Stomach smooth muscle (tissue), 2 donors: ENCODE results near the gene WNT6.
"Not testable (repeated sequence)": the region's sequence is repeated elsewhere in the genome, so short reads cannot be mapped to it uniquely, and the experiment has no call there.

Experiments
- H3K27ac ChIP-seq: one replicate; pipeline ENCODE4 v1.7.0; 2013; ENCODE audit warnings: mild to moderate bottlenecking, low read length, inconsistent platforms
- H3K27me3 ChIP-seq, 2 donors: one replicate each; pipeline ENCODE4 v1.7.0; 2013; ENCODE audit warnings: low read length in 2 of 2; ENCODE audit not compliant: insufficient read depth in 2 of 2, control insufficient read depth in 1 of 2
- H3K36me3 ChIP-seq, 2 donors: one replicate each; pipeline ENCODE4 v1.7.0; 2013; ENCODE audit warnings: low read length in 2 of 2; ENCODE audit not compliant: control insufficient read depth in 2 of 2, insufficient read depth in 2 of 2
- H3K4me1 ChIP-seq: one replicate; pipeline ENCODE4 v1.7.0; 2013; ENCODE audit warnings: low read length; ENCODE audit not compliant: control insufficient read depth, insufficient read depth
- H3K4me3 ChIP-seq, 2 donors: one replicate each; pipeline ENCODE4 v1.7.0; 2013; ENCODE audit warnings: low read length in 2 of 2
- H3K9ac ChIP-seq, 2 donors: one replicate each; pipeline ENCODE4 v1.7.0; 2013; ENCODE audit warnings: low read length in 2 of 2, mild to moderate bottlenecking in 1 of 2
- H3K9me3 ChIP-seq, 2 donors: one replicate each; pipeline ENCODE4 v1.7.0; 2013; ENCODE audit warnings: low read length in 2 of 2; ENCODE audit not compliant: control insufficient read depth in 2 of 2
- donor health status: healthy.
- donor health status: Pancreatic carcinoma.

The WNT6 gene

DNA sequence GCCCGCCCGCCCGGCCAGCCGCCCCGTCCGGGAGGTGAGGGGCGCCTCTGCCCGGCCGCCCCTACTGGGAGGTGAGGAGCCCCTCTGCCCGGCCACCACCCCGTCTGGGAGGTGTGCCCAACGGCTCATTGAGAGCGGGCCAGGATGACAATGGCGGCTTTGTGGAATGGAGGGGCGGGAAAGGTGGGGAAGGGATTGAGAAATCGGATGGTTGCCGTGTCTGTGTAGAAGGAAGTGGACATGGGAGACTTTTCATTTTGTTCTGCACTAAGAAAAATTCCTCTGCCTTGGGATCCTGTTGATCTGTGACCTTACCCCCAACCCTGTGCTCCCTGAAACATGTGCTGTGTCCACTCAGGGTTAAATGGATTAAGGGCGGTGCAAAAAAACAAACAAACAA lies 12.6 kb upstream of the WNT6 start:
- peaks cover 19 to 20% of the 10 kb centered on the region in 2 donors for H3K27me3 ChIP-seq
- not testable (repeated sequence) for H3K9ac ChIP-seq, H3K36me3 ChIP-seq, H3K4me3 ChIP-seq, H3K4me1 ChIP-seq, H3K27ac ChIP-seq, H3K9me3 ChIP-seq

DNA sequence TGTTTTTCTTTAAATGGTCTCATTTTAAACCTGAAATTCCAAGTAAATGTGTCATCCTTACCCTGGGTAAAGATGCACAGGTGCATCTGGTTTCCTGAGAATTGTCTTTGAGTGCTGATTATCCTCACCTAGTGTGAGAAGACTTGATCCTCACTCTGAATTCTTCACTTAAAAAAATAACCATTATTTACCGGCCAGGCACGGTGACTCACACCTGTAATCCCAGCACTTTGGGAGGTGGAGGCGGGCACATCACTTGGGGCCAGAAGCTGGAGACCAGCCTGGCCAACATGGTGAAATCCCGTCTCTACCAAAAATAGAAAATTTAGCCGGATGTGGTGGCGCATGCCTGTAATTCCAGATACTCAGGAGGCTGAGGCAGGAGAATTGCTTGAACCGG lies 9.9 kb upstream of the WNT6 start:
- Histone ChIP-seq H3K4me3 (no peak overlapping the region), H3K4me1 (peaks cover 3% of the 10 kb centered on the region), H3K9ac (no peak overlapping the region), H3K27ac (no peak overlapping the region), H3K36me3 (no peaks in the 10 kb centered on the region), H3K27me3 (peaks cover 37 to 43% of the 10 kb centered on the region in 2 donors), H3K9me3 (no peaks in the 10 kb centered on the region)

DNA sequence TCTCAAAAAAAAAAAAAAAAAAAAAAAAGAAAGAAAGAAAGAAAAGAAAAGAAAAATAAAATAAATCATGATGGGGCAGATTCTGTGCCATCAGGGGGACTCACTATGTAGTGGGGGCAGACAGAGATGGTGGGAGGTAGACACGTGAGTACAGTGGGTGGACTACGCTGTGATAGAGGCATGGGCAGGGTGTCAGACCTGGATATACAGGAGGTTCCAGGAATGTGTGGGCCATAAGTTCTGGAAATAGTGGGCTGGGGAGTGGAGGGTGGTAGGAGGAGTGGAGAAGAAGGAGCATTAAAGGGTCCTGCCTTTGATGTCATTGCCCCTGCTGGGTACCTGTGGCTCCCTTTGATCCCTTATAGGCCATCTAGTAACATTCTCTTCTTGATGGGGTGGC lies 8.8 kb upstream of the WNT6 start:
- Histone ChIP-seq H3K27me3 (peaks cover 45 to 54% of the 10 kb centered on the region in 2 donors), H3K27ac (no peak overlapping the region), H3K36me3 (no peaks in the 10 kb centered on the region), H3K9me3 (no peaks in the 10 kb centered on the region), H3K4me3 (no peak overlapping the region), H3K4me1 (peaks cover 3% of the 10 kb centered on the region), H3K9ac (no peak overlapping the region)

DNA sequence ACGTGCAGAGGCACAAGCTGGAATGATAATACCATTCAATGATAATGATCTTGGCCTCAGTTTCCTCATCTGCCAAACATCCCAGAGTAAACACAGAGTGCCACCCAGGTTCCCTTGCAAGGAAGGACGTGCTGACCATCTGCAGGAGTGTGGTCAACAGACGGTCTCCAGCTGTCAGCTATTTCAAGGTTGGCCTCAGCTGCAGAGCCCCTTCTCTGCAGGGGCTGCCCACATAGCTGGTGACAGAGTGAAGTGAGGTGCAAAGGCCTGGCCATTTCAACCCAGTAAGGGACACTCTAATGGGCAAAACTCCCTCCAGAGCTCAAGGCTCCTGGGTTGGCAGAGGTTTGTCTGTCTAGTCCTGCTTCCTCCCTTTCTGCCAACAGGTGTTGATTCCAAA lies 8.3 kb upstream of the WNT6 start:
- H3K27me3 ChIP-seq = peaks cover 48 to 54% of the 10 kb centered on the region in 2 donors
- no peak overlapping the region for H3K27ac ChIP-seq
- no peaks in the 10 kb centered on the region for H3K9me3 ChIP-seq
- no peak overlapping the region for H3K9ac ChIP-seq
- H3K36me3 ChIP-seq = no peaks in the 10 kb centered on the region
- H3K4me3 ChIP-seq = no peak overlapping the region
- H3K4me1 ChIP-seq = peaks cover 3% of the 10 kb centered on the region

DNA sequence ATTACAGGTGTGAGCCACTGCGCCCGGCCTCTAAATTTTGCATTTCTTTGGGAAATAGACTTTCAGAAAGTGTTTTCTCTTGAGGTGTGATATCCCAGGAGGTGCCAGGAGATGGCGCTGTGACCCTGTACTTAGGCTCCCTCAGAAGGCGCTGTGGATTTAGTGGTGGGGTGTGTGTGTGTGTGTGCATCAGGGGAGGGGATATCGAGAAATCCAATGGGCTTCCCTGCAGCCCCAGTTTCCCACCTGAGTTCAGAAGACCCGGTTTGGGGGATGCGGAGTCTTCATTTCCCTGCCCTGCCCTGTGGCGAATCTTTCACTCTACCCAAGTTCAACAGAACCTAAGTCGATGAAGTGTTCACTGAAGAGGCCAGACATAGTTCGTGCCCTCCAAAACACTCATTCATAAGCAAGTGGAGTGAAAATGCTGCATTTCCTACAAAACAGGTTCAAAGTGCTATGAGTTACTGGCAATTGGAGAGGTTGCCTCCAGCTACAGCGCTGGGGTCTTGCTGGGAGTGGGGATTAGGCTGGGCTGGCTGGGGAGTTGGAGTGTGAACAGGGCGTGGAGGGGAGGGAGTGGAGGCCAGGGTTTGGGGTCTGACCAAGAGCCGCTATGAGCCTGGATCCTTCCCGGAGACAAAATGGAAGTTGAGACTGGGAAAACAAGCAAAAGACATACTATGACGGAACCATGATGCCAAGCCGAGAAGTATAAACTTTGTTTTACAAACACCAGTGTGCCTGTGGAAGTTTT lies 6.5 kb upstream of the WNT6 start:
- no peak overlapping the region for H3K9ac ChIP-seq
- peaks cover 3% of the 10 kb centered on the region for H3K4me1 ChIP-seq
- no peak overlapping the region for H3K27ac ChIP-seq
- no peaks in the 10 kb centered on the region for H3K36me3 ChIP-seq
- no peaks in the 10 kb centered on the region for H3K9me3 ChIP-seq
- peaks cover 57 to 63% of the 10 kb centered on the region in 2 donors for H3K27me3 ChIP-seq
- no peak overlapping the region for H3K4me3 ChIP-seq

DNA sequence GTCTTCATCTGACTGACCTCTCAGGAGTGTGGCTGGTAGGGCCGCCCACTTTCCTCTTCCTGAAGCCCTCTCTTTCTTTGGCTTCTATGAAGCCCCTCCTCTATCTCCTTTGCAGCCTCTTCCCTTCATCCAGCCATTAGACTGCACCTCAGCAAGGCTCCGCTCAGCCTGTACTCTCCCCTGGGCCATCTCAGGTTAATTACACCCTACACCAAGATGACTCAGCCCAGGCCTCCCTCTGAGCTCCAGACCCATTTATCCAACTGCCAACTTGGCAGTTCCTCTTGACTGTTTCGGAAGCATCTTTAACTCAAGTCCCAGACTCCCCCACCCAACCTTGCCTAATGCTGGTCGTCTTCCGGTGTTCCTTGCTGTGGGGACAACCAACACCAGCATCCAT lies 5.8 kb upstream of the WNT6 start:
- Histone ChIP-seq H3K9me3 (no peaks in the 10 kb centered on the region), H3K27ac (no peak overlapping the region), H3K9ac (no peak overlapping the region), H3K4me1 (peaks cover 3% of the 10 kb centered on the region), H3K4me3 (no peak overlapping the region), H3K36me3 (no peaks in the 10 kb centered on the region), H3K27me3 (peaks cover 59 to 65% of the 10 kb centered on the region in 2 donors)

DNA sequence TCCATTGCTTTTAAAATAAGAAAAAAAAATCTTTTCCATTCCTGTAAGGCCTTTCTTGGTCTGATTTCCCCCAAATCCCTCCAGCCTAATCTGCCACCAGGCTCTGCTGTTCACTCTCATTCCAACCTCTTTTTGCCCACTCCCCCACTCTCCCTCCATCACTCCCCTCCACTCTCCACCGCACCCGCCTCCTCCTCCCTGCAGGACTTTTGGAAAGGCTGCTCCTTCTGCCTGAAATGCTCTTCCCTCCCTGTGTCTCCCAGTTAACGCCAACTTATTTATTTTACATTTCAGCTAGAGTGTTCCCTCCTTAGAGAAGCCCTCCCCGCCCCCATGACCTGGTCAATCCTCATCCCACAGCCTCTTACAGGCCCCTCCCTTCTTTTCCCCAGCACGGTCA lies 4.7 kb upstream of the WNT6 start:
- Histone ChIP-seq H3K9ac (no peak overlapping the region), H3K9me3 (no peaks in the 10 kb centered on the region), H3K27me3 (peaks cover 63 to 69% of the 10 kb centered on the region in 2 donors), H3K4me3 (no peak overlapping the region), H3K4me1 (peaks cover 8% of the 10 kb centered on the region), H3K36me3 (no peaks in the 10 kb centered on the region), H3K27ac (no peak overlapping the region)

DNA sequence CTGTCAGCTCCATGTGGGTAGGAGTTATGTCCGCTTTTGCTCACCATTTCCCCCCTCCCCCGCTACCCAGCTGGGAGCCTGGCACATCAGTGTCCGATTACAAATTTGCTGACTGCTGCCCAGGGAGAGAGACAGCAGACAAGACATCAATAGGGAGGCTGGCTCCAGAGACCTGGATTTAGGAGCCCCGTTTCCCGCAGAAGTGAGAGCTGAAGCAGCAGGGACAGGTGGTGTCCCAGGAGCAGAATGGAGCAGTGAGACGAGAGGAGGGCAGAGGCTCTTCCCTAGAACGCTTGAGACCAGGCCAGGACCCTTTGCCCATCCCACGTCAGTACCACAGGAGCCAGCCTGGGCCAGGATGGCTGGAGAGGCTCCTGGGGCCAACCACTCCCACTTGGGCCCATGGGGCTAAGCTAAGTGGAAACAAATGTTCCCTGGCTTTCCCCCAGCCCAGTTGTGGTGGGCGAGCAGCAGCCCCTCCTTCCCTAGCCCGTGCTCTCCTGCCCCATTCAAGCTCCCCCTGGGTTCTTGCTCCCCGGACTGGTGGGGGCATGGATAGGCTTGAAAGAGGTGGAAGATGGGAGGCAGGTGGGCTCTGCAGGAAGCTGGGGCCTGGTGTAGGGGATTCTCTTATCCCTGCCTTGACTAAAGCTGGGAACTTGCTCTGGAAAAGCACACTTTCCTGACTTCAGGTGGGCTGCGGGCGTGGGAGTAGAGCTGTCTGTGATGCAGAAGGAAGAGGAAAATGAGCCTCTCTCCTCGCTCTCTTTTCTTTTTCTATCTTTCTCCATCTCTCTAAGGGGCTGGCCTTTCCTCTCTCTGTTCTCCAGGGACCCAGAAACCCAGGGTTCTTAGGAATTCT lies 4.1 kb upstream of the WNT6 start:
- Histone ChIP-seq H3K9me3 (no peaks in the 10 kb centered on the region), H3K9ac (no peak overlapping the region), H3K4me3 (no peak overlapping the region), H3K36me3 (no peaks in the 10 kb centered on the region), H3K27ac (no peak overlapping the region), H3K27me3 (peaks cover 67 to 76% of the 10 kb centered on the region in 2 donors), H3K4me1 (peaks cover 15% of the 10 kb centered on the region)

DNA sequence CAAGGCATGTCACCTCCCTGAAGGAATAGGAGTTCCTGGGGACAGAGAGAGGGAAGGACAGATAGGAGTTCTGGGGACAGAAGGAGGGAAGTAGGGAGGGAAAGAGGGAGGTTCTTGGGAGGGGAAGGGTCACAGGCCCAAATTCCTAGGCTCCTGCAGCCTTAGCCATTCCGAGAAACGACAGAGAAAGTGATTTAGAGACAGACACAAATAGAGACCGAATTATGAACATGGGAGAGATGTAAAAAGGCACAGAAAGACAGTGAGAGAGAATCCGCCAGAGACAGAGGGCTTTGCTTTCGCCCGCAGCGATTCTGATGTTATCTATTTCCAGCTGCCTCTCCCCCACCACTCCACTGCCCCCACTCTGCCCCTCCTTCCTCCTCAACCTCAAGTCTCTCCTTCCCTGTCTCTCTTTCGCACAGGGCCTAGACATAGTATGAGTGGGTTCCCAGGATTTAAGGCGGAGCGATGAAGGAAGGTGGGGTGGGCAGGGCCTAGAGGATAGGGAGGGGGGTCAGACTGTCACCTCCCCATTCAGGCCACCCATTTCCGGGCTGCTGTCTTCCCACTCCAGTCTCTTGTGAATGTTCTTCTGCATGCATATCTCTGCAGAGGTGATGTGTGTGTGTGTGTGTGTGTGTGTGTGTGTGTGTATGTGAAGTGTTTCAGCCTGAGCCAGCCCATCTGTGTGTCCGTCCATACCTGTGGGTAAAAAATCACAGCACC lies 3.3 kb upstream of the WNT6 start:
- H3K27ac ChIP-seq = no peak overlapping the region
- H3K9me3 ChIP-seq = no peaks in the 10 kb centered on the region
- H3K4me3 ChIP-seq = no peak overlapping the region
- peaks cover 19% of the 10 kb centered on the region for H3K4me1 ChIP-seq
- H3K27me3 ChIP-seq = peaks cover 67 to 77% of the 10 kb centered on the region in 2 donors
- H3K36me3 ChIP-seq = no peaks in the 10 kb centered on the region
- H3K9ac ChIP-seq = no peak overlapping the region

DNA sequence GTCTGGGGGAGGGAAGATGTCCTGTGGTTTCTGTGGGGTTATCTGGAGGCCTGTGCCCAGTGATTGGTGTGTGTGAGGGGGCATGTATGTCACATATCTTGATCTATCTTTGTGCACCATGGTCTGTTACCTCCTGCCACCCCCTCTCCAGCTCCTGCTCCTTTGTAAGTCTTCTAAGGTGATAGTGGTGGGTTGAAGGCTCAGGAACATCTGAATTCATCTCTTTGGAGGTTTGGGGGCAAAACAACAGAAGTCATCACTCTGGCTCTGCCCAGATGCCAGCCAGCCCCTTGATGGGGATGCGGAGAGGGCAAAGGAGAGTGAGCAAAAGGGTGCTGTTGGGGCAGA lies 2.7 kb upstream of the WNT6 start:
- peaks cover 19% of the 10 kb centered on the region for H3K4me1 ChIP-seq
- H3K36me3 ChIP-seq = no peaks in the 10 kb centered on the region
- no peaks in the 10 kb centered on the region for H3K9me3 ChIP-seq
- no peak overlapping the region for H3K9ac ChIP-seq
- H3K27ac ChIP-seq = no peak overlapping the region
- H3K27me3 ChIP-seq = peaks cover 70 to 81% of the 10 kb centered on the region in 2 donors
- H3K4me3 ChIP-seq = no peak overlapping the region
